ENCODE data around the gene PMPCA. TPM values are rescaled to one million over a fixed set of nuclear protein-coding genes. Genes with fewer than 3 reads are reported as not detected.

Gene PMPCA
- total RNA-seq, 1 experiment from 2014 or later, result 103 TPM

- TF ChIP-seq PRDM15 (CRISPR knock-in tag; IDR thresholded peaks at IDR 0.05) (no peak), GABPB1 (CRISPR knock-in tag; IDR thresholded peaks at IDR 0.05) (no peak), HMGA2 (CRISPR knock-in tag; IDR thresholded peaks at IDR 0.05) (no peak), CREB1 (CRISPR knock-in tag; IDR thresholded peaks at IDR 0.05) (no peak), OVOL2 (CRISPR knock-in tag; IDR thresholded peaks at IDR 0.05; ENCODE audit: borderline replicate concordance) (no peak), ETV6 (CRISPR knock-in tag; IDR thresholded peaks at IDR 0.05) (no peak)
Measured at GRCh38 chr9:136444102-136444501, 33.6 kb downstream of the PMPCA start (continued).

- H3K4me3 Mint-ChIP-seq, result no peak overlapping the region
- no peak for ATAC-seq
- no peaks in the 10 kb centered on the region for H3K4me1 Mint-ChIP-seq
- H3K27ac Mint-ChIP-seq, result no peak overlapping the region
- no peak for TF ChIP-seq ZBTB21 (CRISPR knock-in tag; IDR thresholded peaks at IDR 0.05; ENCODE audit: borderline replicate concordance)
- no peak for TF ChIP-seq OVOL2 (CRISPR knock-in tag; IDR thresholded peaks at IDR 0.05; ENCODE audit: borderline replicate concordance)
- TF ChIP-seq CBFB (CRISPR knock-in tag; IDR thresholded peaks at IDR 0.05; ENCODE audit: low read depth), result no peak
- TF ChIP-seq ATF6 (CRISPR knock-in tag; IDR thresholded peaks at IDR 0.05), result no peak
- no peak for TF ChIP-seq PRDM15 (CRISPR knock-in tag; IDR thresholded peaks at IDR 0.05)
- TF ChIP-seq NFYB (CRISPR knock-in tag; conservative IDR thresholded peaks at IDR 0.05; ENCODE audit: low read depth), result no peak
- TF ChIP-seq ARID4B (CRISPR knock-in tag; IDR thresholded peaks at IDR 0.05; ENCODE audit: borderline replicate concordance), result no peak
- TF ChIP-seq IRF2 (CRISPR knock-in tag; IDR thresholded peaks at IDR 0.05; ENCODE audit: borderline replicate concordance, low read depth), result no peak
- POLR2A ChIA-PET, result no interaction called here
- no peaks in the 10 kb centered on the region for H3K9me3 Mint-ChIP-seq
- no peaks in the 10 kb centered on the region for H3K27me3 Mint-ChIP-seq (ENCODE audit: low read depth)
- CTCF ChIA-PET, result interaction anchor here (0.6 to 0.7 kb wide), 2 partner anchors 43 to 79 kb away, joined by 3 read pairs; no protein-coding TSS in a partner anchor
- H3K36me3 Mint-ChIP-seq, result peaks cover 60% of the 10 kb centered on the region
- DNase-seq (ENCODE audit: low spot score), result no peak
Measured at GRCh38 chr9:136445799-136446198, 35.3 kb downstream of the PMPCA start.
